GM21825 (cell line): ENCODE measurements around the gene CXCR4.

Source experiments
- ATAC-seq: cut with Tn5 transposase; IDR thresholded peaks from one replicate; pipeline ENCODE4 v1.9.1; 2021; ENCODE audit warnings: mild to moderate bottlenecking, moderate library complexity; ENCODE audit not compliant: unreplicated experiment

Gene CXCR4

GRCh38 chr2:136117909-136118818 is at the start of gene CXCR4:
TSS of gene CXCR4 (minus strand) at chr2:136118149. CDS start at chr2:136118060, 89 bp downstream.
- peak; percentile 33 for ATAC-seq

DNA sequence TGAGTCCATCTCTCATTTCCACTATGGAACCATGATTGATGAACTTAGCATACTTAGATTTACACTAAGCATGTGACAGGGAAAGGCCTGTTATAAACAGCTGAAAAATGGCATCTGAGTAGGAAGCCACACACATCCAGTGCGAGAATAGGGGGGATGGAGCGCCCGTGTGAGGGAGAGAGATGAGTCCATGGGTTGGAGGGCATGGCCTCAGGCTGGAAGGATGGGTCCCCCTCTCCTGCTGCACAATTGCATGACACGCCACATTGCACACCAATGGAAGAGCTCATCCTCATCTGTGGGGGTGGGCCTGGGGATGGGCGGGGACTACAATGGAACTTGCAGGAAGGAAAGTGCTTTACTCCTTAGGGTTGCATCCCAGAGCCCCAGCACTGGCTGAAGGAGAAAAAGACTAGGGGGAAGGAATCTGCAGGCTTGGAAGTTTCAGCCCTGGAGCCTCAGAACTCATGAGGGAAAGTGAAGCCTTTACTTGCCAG is 46.4 kb upstream of the CXCR4 start:
- no peak for ATAC-seq

DNA sequence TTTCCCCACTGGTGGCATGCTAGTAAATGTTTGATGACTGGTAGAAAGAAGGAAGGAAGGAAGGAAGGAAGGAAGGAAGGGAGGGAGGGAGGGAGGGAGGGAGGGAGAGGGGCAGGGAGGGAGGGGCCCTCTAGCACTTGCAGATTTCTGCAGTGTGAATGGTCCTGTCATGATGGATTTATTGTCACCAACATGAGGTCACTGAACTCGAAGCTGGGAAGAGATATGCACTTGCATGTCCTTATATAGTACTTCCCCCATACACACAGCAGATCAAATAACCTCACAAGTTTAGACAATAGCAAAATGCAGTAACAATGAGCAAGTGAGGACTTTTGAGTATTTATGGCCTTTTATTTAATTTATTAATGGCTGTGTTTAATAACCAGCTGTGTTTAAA is 44.5 kb upstream of the CXCR4 start:
- no peak for ATAC-seq

DNA sequence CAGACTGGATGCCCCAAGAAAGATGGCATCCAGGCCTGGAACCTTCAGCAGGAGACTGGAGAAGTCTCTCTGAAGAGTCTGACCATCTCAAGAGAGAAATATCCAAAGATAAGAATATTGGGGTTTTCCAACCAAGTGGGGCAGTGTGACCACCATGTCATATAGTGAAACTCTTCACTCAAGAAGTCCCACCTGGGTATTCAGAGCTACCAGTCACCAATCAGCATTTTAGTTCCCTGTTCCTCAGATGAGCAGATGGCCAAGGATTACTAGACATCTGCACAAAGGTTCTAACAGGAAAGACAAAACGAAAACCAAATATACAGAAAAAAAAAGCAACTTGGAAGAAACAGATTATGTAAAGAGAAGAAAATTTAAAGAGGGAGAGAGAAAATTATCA is 38.5 kb upstream of the CXCR4 start:
- no peak for ATAC-seq

- no peak for ATAC-seq
These were observed 36.4 kb upstream of the CXCR4 start for GRCh38 chr2:136154384-136154783.

DNA sequence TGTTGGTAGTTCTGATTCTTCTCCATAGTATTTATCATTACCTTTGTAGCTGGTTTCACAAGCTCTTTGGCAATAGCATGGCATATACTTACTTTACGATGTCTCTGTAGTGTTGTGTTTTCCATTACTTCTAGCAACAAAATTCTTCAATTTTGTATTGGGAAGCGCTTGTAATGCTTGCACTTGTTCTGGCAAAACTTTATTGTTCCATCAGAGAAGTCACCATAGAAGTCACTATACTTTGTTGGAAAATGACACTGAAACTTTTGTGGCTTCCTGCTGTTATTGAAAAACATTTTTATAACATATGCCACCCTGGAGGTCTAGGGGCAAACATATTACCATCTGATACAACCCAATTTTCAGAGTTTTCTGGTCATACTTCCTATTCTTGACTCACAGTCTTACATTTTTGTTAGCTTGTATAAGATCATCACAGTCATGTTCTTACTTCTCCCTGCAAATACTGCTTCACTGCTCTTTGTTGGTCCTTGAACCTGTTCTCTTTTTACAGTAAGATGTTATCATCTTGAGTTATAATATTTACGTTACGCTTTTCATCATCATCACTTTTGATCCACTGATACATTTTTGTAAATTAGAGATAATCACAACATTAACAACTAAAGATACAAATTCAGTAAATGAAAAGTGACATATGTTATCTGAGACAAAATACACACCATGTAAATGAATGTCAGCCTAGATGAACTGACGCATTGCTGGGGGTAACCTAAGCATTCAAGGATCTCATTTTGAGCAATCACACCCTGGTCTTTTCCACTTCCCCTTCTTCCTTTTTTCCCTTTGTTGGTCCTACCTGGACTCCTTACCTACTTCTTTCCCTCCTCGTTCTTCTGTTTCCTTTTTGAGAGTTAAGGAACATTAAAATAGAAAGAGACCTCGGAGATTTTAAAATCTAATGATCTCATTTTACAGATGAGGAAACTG is 33.3 kb upstream of the CXCR4 start:
- no peak for ATAC-seq

- ATAC-seq = no peak
These were observed 31.1 kb upstream of the CXCR4 start for GRCh38 chr2:136149011-136149410.

DNA sequence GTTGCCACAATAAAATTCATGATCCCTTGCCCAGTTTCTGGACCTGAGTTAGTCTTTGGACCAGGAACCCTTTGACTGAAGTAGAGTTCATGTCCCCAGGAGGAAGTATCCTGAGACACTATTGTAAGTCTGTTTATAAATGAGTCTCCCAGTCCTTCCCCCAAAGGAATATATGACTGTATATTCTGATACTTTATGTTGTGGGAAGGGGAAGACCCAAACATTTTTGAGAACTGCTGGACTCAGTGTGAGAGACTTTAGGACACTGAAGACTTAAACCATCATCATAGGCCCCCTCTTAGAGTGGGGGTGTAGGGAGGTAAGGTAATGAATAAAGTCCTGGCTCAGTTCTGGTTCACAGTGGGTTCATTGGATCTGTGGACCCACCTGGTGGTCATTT is 28.6 kb upstream of the CXCR4 start:
- ATAC-seq = no peak

GRCh38 chr2:136143603-136144451 is 25.9 kb upstream of the CXCR4 start:
- ATAC-seq = no peak

GRCh38 chr2:136141510-136142149 is 23.7 kb upstream of the CXCR4 start:
- ATAC-seq = no peak

DNA sequence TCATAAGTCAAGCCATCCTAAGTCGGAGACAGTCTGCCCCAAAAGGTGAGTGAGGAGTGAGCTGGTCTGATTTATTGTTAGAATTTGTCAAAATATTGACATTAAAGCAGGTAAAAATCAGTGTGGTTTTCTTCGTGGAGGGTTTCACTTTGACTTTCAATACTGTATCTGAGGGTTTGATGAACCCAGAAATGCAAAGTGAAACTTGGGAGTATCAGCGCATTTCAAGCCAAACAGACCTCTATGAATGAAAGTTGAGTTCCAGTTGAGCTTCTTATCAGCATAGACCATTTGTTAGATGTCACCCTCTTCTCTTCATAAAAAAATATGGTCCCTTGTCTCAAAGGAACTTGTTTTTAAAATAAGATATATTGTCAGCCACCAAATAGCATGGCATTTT is 21.7 kb upstream of the CXCR4 start:
- no peak for ATAC-seq

- ATAC-seq = no peak
These were observed 20.0 kb upstream of the CXCR4 start for GRCh38 chr2:136137982-136138381.

GRCh38 chr2:136136931-136137330 is 19.0 kb upstream of the CXCR4 start:
- ATAC-seq = no peak

DNA sequence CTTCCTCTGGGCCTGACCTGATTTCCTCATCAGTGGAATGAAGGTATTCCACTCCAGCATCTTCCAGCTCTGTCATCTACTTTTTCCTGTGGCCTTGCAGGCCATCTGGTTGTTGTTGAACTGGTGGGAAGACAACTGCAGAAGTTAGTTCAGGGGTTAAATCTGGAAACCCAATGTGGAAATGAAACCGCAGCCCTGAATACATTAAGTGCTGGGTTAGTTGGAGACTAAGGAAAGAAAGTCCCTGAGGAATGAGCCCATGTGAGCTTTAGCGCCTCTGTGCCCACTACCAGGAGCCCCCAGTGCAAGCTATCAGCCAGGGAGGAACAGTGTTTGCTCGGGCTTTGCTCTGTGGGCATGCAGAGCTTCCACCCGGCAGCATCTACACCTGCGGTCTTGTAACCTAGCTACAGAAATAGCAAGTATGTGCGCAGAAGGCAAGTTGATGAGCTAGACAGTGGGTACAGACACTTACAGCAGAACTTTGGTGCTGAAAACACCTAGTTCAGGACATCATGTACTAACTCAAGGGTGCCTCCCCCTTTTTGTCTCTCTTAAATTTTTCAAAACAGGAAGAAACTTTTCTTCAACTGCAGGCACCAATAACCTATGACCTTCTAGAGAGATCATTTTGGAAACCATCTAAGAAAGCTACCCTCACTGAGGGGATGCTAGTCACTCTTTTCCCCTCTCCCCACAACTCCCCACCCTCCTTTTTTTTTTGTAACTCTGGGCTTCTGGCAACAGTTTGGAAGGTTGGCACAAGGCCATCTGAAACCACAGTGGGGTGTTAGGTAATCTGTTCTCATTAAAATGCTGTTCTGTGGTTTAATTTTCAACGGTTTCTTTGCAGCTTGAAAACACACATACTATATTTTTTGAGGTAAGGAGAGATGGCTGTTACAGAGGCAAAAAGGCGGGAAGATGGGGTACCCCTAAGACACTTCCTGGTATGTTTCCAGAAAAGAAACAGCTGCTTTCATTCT is 18.3 kb upstream of the CXCR4 start:
- ATAC-seq = peak; percentile 39

DNA sequence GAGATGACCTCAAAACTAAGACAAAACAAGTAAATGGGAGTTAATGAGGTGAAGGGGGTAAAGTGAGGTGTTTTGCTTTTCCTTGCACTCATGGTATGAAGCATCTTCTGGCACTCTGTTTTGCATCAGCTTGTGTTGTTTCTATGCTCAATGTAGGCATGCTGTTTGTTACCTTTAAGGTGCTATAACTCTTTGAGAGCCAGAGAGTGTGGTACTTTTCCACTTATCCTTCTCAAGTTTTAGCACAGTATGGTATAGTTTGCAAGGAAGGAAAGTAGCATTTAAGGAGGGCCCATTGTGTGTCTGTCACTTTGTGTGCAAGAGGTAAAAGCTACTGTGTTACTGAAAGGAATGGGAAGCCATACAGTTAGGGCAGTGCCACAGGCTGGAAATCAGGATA is 17.5 kb upstream of the CXCR4 start:
- ATAC-seq = no peak

GRCh38 chr2:136134126-136134525 is 16.2 kb upstream of the CXCR4 start:
- peak; percentile 25 for ATAC-seq

DNA sequence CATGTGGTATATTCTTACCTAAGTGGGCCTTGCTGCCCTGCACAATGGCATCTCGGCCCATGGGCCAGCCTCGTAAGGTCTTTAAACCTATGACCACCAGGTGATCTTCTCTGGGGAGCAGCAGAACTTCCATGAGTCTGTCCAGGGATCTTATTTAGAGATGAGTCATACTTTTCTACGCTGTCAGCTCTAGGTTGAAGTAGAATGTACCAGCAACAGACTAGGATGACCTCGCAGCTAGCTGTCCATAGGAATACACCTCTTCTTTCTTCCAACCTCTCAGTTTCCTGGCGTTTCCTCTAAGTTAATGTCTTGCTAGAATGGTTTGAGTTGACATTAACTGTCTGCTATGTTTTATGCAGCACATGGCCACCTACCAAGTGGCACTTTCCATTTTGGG is 15.6 kb upstream of the CXCR4 start:
- no peak for ATAC-seq

DNA sequence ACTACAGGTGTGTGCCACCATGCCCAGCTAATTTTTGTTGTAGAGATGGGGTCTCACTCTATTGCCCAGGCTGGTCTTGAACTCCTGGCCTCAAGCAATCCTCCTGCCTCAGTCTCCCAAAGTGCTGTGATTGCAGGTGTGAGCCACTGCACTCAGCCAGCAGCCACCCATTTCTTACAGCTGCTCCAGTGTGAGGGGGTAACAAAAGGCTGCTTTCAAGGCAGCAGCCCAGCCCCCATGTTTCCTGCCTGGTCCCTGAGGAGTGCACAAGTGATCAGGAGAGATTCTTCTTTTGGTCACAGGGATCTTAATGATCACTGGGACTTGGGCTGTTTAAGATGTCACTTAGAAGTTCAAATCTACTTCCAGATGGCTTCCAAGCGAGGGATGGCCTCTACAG is 15.2 kb upstream of the CXCR4 start:
- ATAC-seq = no peak

DNA sequence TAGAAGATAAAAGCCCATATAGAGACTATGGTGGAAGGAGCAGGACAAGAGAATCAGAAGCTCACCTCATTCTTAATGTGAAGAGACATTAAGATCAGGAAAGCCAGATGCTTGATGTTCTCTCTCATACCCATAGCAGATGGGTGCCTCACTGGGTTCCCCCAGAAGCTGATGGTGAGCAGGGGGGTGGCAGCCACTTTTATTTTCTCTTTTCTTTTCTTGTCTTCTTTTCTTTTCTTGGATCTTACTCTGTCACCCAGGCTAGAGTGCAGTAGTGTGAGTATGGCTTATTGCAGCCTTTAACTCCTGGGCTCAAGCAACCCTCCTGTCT is 14.8 kb upstream of the CXCR4 start:
- ATAC-seq = no peak
